Suprapubic skin (tissue), 4 donors: Measurements from ENCODE around the gene SPDYE4. TPM values are rescaled to one million over a fixed set of nuclear protein-coding genes. Genes with fewer than 3 reads are reported as not detected.

Experiments
- DNase-seq, 2 donors: peaks; one replicate each; pipeline ENCODE4 v3.0.0-alpha.2; 2019; ENCODE audit warnings: low spot score in 2 of 2
- H3K27ac ChIP-seq: fragments of 200-600 bp; sonication (generic); one replicate; pipeline ENCODE4 v1.5.1; 2019
- H3K27me3 ChIP-seq: fragments of 200-600 bp; sonication (generic); one replicate; pipeline ENCODE4 v1.5.1; 2019
- H3K36me3 ChIP-seq: fragments of 200-600 bp; sonication (generic); one replicate; pipeline ENCODE4 v1.5.1; 2019
- H3K4me1 ChIP-seq: fragments of 200-600 bp; sonication (generic); one replicate; pipeline ENCODE4 v1.5.1; 2019
- H3K4me3 ChIP-seq: fragments of 200-600 bp; sonication (generic); one replicate; pipeline ENCODE4 v1.5.1; 2019; ENCODE audit warnings: mild to moderate bottlenecking
- H3K9me3 ChIP-seq: fragments of 200-600 bp; sonication (generic); one replicate; pipeline ENCODE4 v1.5.1; 2019
- CTCF ChIP-seq, 2 donors: fragments of 200-600 bp in 1 of 2; fragments of 450-650 bp in 1 of 2; sonication (generic) in 1 of 2; IDR thresholded peaks; one replicate each; pipeline ENCODE4 v1.5.1; 2016 to 2019; ENCODE audit warnings: antibody characterized with exemption in 2 of 2, mild to moderate bottlenecking in 1 of 2, moderate library complexity in 1 of 2
- EP300 ChIP-seq: sonication (generic); formaldehyde crosslinking; IDR thresholded peaks from one replicate; pipeline ENCODE4 v1.6.1; 2017; ENCODE audit warnings: antibody characterized with exemption
- POLR2A ChIP-seq, 2 donors: fragments of 450-650 bp; IDR thresholded peaks; one replicate each; pipeline ENCODE4 v1.6.1; 2017; ENCODE audit warnings: antibody characterized with exemption in 2 of 2, mild to moderate bottlenecking in 2 of 2, moderate library complexity in 2 of 2
- POLR2AphosphoS5 ChIP-seq, 3 donors: sonication (generic); formaldehyde crosslinking; IDR thresholded peaks; one replicate each; pipeline ENCODE4 v1.6.1; 2017; ENCODE audit warnings: antibody characterized with exemption in 3 of 3
- WGBS: methylation state at CpG from one replicate; pipeline ENCODE4 v1.1.5; 2018; 5-methylcytosine and 5-hydroxymethylcytosine counted together
- total RNA-seq, 4 donors: library from RNA; depleted of rRNA; stranded (reverse); fragments of >200 nt; gene quantifications; one replicate each; pipeline ENCODE4 v1.1.0, GENCODE V29; 2016

Gene SPDYE4
- total RNA-seq, 4 donors from 2014 or later, result not detected

- Histone ChIP-seq H3K27ac (no peak overlapping the region), H3K4me1 (no peaks in the 10 kb centered on the region), H3K27me3 (no peaks in the 10 kb centered on the region), H3K9me3 (no peaks in the 10 kb centered on the region), H3K36me3 (no peaks in the 10 kb centered on the region), H3K4me3 (no peak overlapping the region)
- TF ChIP-seq POLR2AphosphoS5 (IDR thresholded peaks at IDR 0.05) (no peak), POLR2A (IDR thresholded peaks at IDR 0.05) (no peak), CTCF (IDR thresholded peaks at IDR 0.05) (no peak), EP300 (no peak)
- DNase-seq, result no peak
These were observed 45.6 kb downstream of the SPDYE4 start for GRCh38 chr17:8712698-8713097.

- peak in 1 of 2 donors; percentile 28 for DNase-seq
- no peak for TF ChIP-seq POLR2AphosphoS5 (IDR thresholded peaks at IDR 0.05)
- no peak for TF ChIP-seq POLR2A (IDR thresholded peaks at IDR 0.05)
- TF ChIP-seq EP300, result no peak
- no peak for TF ChIP-seq CTCF (IDR thresholded peaks at IDR 0.05)
- WGBS, result 83% methylated on average over 5 of the region's 5 CpGs
These were observed 47.1 kb downstream of the SPDYE4 start for GRCh38 chr17:8711291-8711690.

GRCh38 chr17:8710813-8711212 lies 47.5 kb downstream of the SPDYE4 start:
- TF ChIP-seq POLR2AphosphoS5 (IDR thresholded peaks at IDR 0.05) (no peak), EP300 (no peak), POLR2A (IDR thresholded peaks at IDR 0.05) (no peak), CTCF (IDR thresholded peaks at IDR 0.05) (no peak)
- WGBS, result 72% methylated on average over 5 of the region's 5 CpGs
- no peak overlapping the region for H3K27ac ChIP-seq
- no peaks in the 10 kb centered on the region for H3K9me3 ChIP-seq
- DNase-seq, result peak in 1 of 2 donors; percentile 28
- no peaks in the 10 kb centered on the region for H3K27me3 ChIP-seq
- H3K4me1 ChIP-seq, result no peaks in the 10 kb centered on the region
- H3K36me3 ChIP-seq, result no peaks in the 10 kb centered on the region
- H3K4me3 ChIP-seq, result no peak overlapping the region

More at GRCh38 chr17:8711291-8711690, 47.1 kb downstream of the SPDYE4 start:
- Histone ChIP-seq H3K9me3 (no peaks in the 10 kb centered on the region), H3K4me1 (no peaks in the 10 kb centered on the region), H3K36me3 (no peaks in the 10 kb centered on the region), H3K27ac (no peak overlapping the region), H3K4me3 (no peak overlapping the region), H3K27me3 (no peaks in the 10 kb centered on the region)

GRCh38 chr17:8709006-8709405 lies 49.3 kb downstream of the SPDYE4 start:
- Histone ChIP-seq H3K4me3 (no peak overlapping the region), H3K4me1 (no peaks in the 10 kb centered on the region), H3K27ac (no peak overlapping the region), H3K36me3 (no peaks in the 10 kb centered on the region), H3K9me3 (no peaks in the 10 kb centered on the region), H3K27me3 (no peaks in the 10 kb centered on the region)
- TF ChIP-seq POLR2AphosphoS5 (IDR thresholded peaks at IDR 0.05) (no peak), EP300 (no peak), POLR2A (IDR thresholded peaks at IDR 0.05) (no peak), CTCF (IDR thresholded peaks at IDR 0.05) (no peak)
- 30% methylated on average over 1 of the region's 1 CpG for WGBS
- peak in 1 of 2 donors; percentile 13 for DNase-seq

GRCh38 chr17:8708025-8708461 lies 50.3 kb downstream of the SPDYE4 start:
- WGBS, result 55% methylated on average over 5 of the region's 5 CpGs
- no peak overlapping the region for H3K27ac ChIP-seq

More at GRCh38 chr17:8708025-8708461, 50.3 kb downstream of the SPDYE4 start:
- Histone ChIP-seq H3K4me1 (no peaks in the 10 kb centered on the region), H3K4me3 (no peak overlapping the region), H3K36me3 (no peaks in the 10 kb centered on the region), H3K27me3 (no peaks in the 10 kb centered on the region), H3K9me3 (no peaks in the 10 kb centered on the region)
- DNase-seq, result no peak
- TF ChIP-seq POLR2A (IDR thresholded peaks at IDR 0.05) (no peak), EP300 (no peak), CTCF (IDR thresholded peaks at IDR 0.05) (no peak), POLR2AphosphoS5 (IDR thresholded peaks at IDR 0.05) (no peak)
